ENCODE data around the gene OLFML2B. TPM values are rescaled to one million over a fixed set of nuclear protein-coding genes. Genes with fewer than 3 reads are reported as not detected.

The OLFML2B gene
- total RNA-seq, 1 donor from 2014 or later = 17.5 TPM

DNA sequence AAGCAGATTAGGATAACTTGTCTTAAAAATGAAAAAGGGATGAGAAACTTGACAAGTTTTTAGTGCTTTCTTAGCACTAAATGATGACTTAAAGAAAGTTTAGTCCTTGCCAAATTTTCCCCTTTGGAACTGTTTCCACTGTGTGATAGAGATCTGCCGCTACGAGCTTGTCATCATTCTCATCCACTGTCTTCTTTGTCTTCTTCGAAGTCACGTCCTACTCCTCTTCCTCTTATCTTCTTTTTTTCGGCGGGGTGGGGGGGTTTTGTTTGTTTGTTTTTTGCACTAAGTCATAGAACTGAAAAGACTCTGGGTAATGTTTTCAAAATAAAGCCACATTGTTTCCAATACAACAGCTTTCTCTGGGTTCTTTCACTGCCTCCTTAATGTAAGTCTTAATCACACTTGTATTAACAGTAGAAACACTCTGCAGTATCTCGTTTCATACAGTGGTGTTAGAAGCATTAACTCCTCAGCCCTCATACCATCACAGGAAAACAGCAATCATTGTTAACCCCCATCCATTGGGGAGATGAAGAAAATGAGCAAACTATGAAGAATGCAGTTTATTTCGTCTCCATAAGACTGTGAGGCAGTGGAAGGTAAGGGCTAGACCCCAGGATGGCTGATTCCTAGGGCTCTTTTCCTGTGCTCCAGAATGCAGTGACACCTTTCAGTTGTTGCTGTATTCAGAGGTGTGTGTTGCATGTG is 81.8 kb downstream of the OLFML2B start:
- Histone ChIP-seq H3K27me3 (no peaks in the 10 kb centered on the region), H3K27ac (no peak overlapping the region), H3K36me3 (peaks cover 20% of the 10 kb centered on the region), H3K4me1 (no peaks in the 10 kb centered on the region), H3K9me3 (no peaks in the 10 kb centered on the region), H3K4me3 (no peak overlapping the region)
- no peak for DNase-seq
- intact Hi-C loops (cut with DNase I) = no loop called here
- TF ChIP-seq, protein P1, sequence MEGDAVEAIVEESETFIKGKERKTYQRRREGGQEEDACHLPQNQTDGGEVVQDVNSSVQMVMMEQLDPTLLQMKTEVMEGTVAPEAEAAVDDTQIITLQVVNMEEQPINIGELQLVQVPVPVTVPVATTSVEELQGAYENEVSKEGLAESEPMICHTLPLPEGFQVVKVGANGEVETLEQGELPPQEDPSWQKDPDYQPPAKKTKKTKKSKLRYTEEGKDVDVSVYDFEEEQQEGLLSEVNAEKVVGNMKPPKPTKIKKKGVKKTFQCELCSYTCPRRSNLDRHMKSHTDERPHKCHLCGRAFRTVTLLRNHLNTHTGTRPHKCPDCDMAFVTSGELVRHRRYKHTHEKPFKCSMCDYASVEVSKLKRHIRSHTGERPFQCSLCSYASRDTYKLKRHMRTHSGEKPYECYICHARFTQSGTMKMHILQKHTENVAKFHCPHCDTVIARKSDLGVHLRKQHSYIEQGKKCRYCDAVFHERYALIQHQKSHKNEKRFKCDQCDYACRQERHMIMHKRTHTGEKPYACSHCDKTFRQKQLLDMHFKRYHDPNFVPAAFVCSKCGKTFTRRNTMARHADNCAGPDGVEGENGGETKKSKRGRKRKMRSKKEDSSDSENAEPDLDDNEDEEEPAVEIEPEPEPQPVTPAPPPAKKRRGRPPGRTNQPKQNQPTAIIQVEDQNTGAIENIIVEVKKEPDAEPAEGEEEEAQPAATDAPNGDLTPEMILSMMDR (IDR thresholded peaks at IDR 0.05) = no peak
- no peak for ATAC-seq

DNA sequence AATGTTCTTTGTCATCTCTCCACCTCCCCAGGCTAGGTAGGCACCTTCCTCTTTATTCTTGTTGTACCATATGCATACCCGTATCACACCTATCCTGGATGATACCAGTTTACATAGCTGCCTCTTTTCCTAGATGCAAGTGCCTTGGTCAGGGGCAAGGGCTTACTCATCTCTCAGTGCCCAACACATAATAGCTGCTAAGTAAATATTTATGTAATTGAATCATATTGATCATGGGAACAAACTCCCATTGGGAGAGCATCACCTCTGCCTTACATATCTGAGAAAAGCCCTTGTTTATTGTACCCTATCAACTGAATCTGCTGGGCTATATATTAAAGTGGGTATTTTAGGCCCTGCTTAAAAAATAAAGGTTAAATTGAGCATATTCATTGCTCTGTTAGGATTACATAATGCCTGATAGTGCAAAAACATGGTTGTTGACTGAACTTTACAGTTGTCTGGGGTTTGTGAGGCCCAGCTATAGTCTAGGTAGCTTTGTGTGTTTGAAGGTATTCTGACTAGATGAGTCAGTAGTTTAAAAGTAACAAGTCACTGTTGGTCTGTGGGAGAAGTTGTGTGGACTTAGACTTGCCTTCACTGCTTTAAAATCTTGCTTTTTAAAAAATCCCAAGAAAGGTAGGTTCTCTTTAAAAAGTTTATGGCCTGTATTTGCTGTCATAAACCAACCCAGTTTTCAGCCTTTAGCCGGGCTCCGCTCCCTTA is 82.6 kb downstream of the OLFML2B start:
- Histone ChIP-seq H3K4me3 (no peak overlapping the region), H3K9me3 (no peaks in the 10 kb centered on the region), H3K36me3 (peaks cover 20% of the 10 kb centered on the region), H3K27ac (no peak overlapping the region), H3K4me1 (no peaks in the 10 kb centered on the region), H3K27me3 (no peaks in the 10 kb centered on the region)
- ATAC-seq (no peak), DNase-seq (no peak)
- TF ChIP-seq, protein P1 (IDR thresholded peaks at IDR 0.05) = no peak
- intact Hi-C loops (cut with DNase I) = no loop called here

- no peaks in the 10 kb centered on the region for H3K27me3 ChIP-seq
- no peak overlapping the region for H3K27ac ChIP-seq
- no peak for ATAC-seq
- peaks cover 5% of the 10 kb centered on the region for H3K36me3 ChIP-seq
- DNase-seq = no peak
- no peak overlapping the region for H3K4me3 ChIP-seq
- TF ChIP-seq, protein P1 (IDR thresholded peaks at IDR 0.05) = no peak
- no peaks in the 10 kb centered on the region for H3K4me1 ChIP-seq
- H3K9me3 ChIP-seq = no peaks in the 10 kb centered on the region
- intact Hi-C loops (cut with DNase I) = no loop called here
These were observed 86.9 kb downstream of the OLFML2B start for GRCh38 chr1:161936786-161937185.

- ATAC-seq = no peak
- no peaks in the 10 kb centered on the region for H3K9me3 ChIP-seq
- TF ChIP-seq, protein P1 (IDR thresholded peaks at IDR 0.05) = no peak
- intact Hi-C loops (cut with DNase I) = no loop called here
- no peak for DNase-seq
- H3K4me1 ChIP-seq = no peaks in the 10 kb centered on the region
- H3K27ac ChIP-seq = no peak overlapping the region
- no peaks in the 10 kb centered on the region for H3K27me3 ChIP-seq
- peaks cover 5% of the 10 kb centered on the region for H3K36me3 ChIP-seq
- H3K4me3 ChIP-seq = no peak overlapping the region
These were observed 88.4 kb downstream of the OLFML2B start for GRCh38 chr1:161935264-161935663.

- ATAC-seq = no peak
- TF ChIP-seq, protein P1 (IDR thresholded peaks at IDR 0.05) = no peak
- intact Hi-C loops (cut with DNase I) = no loop called here
- DNase-seq = no peak
- no peaks in the 10 kb centered on the region for H3K9me3 ChIP-seq
- H3K4me1 ChIP-seq = no peaks in the 10 kb centered on the region
- no peaks in the 10 kb centered on the region for H3K36me3 ChIP-seq
- no peaks in the 10 kb centered on the region for H3K27me3 ChIP-seq
- no peak overlapping the region for H3K27ac ChIP-seq
- no peak overlapping the region for H3K4me3 ChIP-seq
These were observed 89.8 kb downstream of the OLFML2B start for GRCh38 chr1:161933592-161934588.

All from upper lobe of right lung (tissue), 1 donor.